Thoracic aorta (tissue), 2 donors: ENCODE results near the gene MFAP4. TPM values are rescaled to one million over a fixed set of nuclear protein-coding genes. Genes with fewer than 3 reads are reported as not detected.
A peak's percentile ranks its signal among the peaks of the same experiment; 100 is the strongest.

ENCODE experiments used
- ATAC-seq: fragments of 150-250 bp; one replicate; pipeline ENCODE4 v1.8.0; 2017; ENCODE audit warnings: low read depth; ENCODE audit not compliant: insufficient number of reproducible peaks, low FRiP score
- DNase-seq: peaks from one replicate; pipeline ENCODE4 v3.0.0-alpha.2; 2020; ENCODE audit warnings: low spot score
- H3K27ac ChIP-seq, 2 donors: fragments of 200-600 bp; sonication (generic); 1 replicate in 1 of 2; 2 replicates in 1 of 2; pipeline ENCODE4 v1.5.1; 2016; ENCODE audit warnings: mild to moderate bottlenecking in 2 of 2, moderate library complexity in 2 of 2
- H3K27me3 ChIP-seq: fragments of 200-600 bp; sonication (generic); replicated peaks from 2 replicates; pipeline ENCODE4 v1.6.0; 2016; ENCODE audit warnings: mild to moderate bottlenecking; ENCODE audit not compliant: insufficient read depth
- H3K36me3 ChIP-seq: fragments of 200-600 bp; sonication (generic); one replicate; pipeline ENCODE4 v1.5.1; 2016
- H3K4me1 ChIP-seq, 2 donors: fragments of 200-600 bp; sonication (generic); 1 replicate in 1 of 2; 2 replicates in 1 of 2; pipeline versions ENCODE4 v1.5.1 to v1.6.0; 2016; ENCODE audit warnings: low read depth in 2 of 2, mild to moderate bottlenecking in 1 of 2; ENCODE audit not compliant: control insufficient read depth in 1 of 2
- H3K4me3 ChIP-seq: fragments of 200-600 bp; sonication (generic); 2 replicates; pipeline ENCODE4 v1.5.1; 2016; ENCODE audit warnings: mild to moderate bottlenecking
- H3K9me3 ChIP-seq: fragments of 200-600 bp; sonication (generic); 2 replicates; pipeline ENCODE4 v1.5.1; 2016
- total RNA-seq, 2 donors: library from RNA; depleted of rRNA; stranded (reverse); fragments of >200 nt; gene quantifications; one replicate each; pipeline versions ENCODE4 v1.1.0 to v1.2.3, GENCODE V29; 2016
- TF ChIP-seq, protein P1 (sequence below): fragments of 200-600 bp; sonication (generic); IDR thresholded peaks from one replicate; pipeline ENCODE4 v1.5.1; 2019; ENCODE audit warnings: antibody characterized with exemption

The MFAP4 gene
- total RNA-seq, 2 donors from 2014 or later, result 425 to 501 TPM

GRCh38 chr17:19397556-19398041, 10.6 kb upstream of the MFAP4 start:
- Histone ChIP-seq H3K27ac (peak overlapping the region; percentile 82 to 87), H3K36me3 (no peaks in the 10 kb centered on the region), H3K27me3 (no peaks in the 10 kb centered on the region), H3K4me3 (peak overlapping the region; percentile 37), H3K9me3 (no peaks in the 10 kb centered on the region), H3K4me1 (peaks cover 21 to 39% of the 10 kb centered on the region in 2 donors)
- DNase-seq (no peak), ATAC-seq (no peak)
- TF ChIP-seq, protein P1, sequence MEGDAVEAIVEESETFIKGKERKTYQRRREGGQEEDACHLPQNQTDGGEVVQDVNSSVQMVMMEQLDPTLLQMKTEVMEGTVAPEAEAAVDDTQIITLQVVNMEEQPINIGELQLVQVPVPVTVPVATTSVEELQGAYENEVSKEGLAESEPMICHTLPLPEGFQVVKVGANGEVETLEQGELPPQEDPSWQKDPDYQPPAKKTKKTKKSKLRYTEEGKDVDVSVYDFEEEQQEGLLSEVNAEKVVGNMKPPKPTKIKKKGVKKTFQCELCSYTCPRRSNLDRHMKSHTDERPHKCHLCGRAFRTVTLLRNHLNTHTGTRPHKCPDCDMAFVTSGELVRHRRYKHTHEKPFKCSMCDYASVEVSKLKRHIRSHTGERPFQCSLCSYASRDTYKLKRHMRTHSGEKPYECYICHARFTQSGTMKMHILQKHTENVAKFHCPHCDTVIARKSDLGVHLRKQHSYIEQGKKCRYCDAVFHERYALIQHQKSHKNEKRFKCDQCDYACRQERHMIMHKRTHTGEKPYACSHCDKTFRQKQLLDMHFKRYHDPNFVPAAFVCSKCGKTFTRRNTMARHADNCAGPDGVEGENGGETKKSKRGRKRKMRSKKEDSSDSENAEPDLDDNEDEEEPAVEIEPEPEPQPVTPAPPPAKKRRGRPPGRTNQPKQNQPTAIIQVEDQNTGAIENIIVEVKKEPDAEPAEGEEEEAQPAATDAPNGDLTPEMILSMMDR, result no peak

DNA sequence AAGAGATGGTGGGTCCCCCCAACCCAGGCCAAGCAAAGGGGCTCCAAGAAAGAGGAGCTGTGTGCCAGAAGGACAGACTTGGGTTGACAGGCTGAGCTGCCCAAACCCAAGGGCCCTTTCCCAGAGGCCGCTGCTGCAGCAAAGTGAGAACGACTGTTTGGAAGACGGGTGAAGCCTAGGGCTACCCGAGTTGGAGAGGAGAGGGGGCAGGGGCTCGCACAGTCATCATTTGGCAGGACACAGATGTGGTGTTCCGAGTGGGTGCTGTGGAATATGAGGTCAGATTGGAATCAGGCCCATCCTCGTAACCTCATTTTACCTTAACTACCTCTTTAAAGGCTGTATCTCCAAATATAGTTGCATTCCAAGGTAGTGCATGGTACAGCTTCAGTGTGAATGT, 5.3 kb upstream of the MFAP4 start:
- H3K4me3 ChIP-seq, result no peak overlapping the region
- TF ChIP-seq, protein P1, result no peak
- DNase-seq (no peak), ATAC-seq (no peak)
- no peaks in the 10 kb centered on the region for H3K36me3 ChIP-seq
- peak overlapping the region; percentile 98 to 99 for H3K27ac ChIP-seq
- no peaks in the 10 kb centered on the region for H3K27me3 ChIP-seq
- H3K4me1 ChIP-seq, result peaks cover 40 to 66% of the 10 kb centered on the region in 2 donors
- H3K9me3 ChIP-seq, result no peaks in the 10 kb centered on the region

GRCh38 chr17:19391432-19391831, 4.4 kb upstream of the MFAP4 start:
- DNase-seq (no peak), ATAC-seq (no peak)
- Histone ChIP-seq H3K4me3 (no peak overlapping the region), H3K9me3 (no peaks in the 10 kb centered on the region), H3K4me1 (peaks cover 43 to 68% of the 10 kb centered on the region in 2 donors), H3K27me3 (no peaks in the 10 kb centered on the region), H3K36me3 (no peaks in the 10 kb centered on the region), H3K27ac (peak overlapping the region; percentile 98 to 99)
- TF ChIP-seq, protein P1, result no peak

- Histone ChIP-seq H3K4me1 (peaks cover 45 to 73% of the 10 kb centered on the region in 2 donors), H3K36me3 (no peaks in the 10 kb centered on the region), H3K4me3 (no peak overlapping the region), H3K27me3 (no peaks in the 10 kb centered on the region), H3K9me3 (no peaks in the 10 kb centered on the region), H3K27ac (peak overlapping the region; percentile 98 to 99)
- DNase-seq (no peak), ATAC-seq (no peak)
- TF ChIP-seq, protein P1, result no peak
Observed at GRCh38 chr17:19390951-19391350, 4.0 kb upstream of the MFAP4 start.

- Histone ChIP-seq H3K36me3 (no peaks in the 10 kb centered on the region), H3K4me3 (no peak overlapping the region), H3K27ac (peak overlapping the region; percentile 98 to 99), H3K9me3 (no peaks in the 10 kb centered on the region), H3K27me3 (no peaks in the 10 kb centered on the region), H3K4me1 (peaks cover 58 to 92% of the 10 kb centered on the region in 2 donors)
- DNase-seq (no peak), ATAC-seq (no peak)
- TF ChIP-seq, protein P1, result no peak
Observed at GRCh38 chr17:19388791-19389785, 2.1 kb upstream of the MFAP4 start.
